ENCODE data around the gene CTAG1A. TPM values are rescaled to one million over a fixed set of nuclear protein-coding genes. Genes with fewer than 3 reads are reported as not detected.
"Not testable (repeated sequence)": the region's sequence is repeated elsewhere in the genome, so short reads cannot be mapped to it uniquely, and the experiment has no call there.

Gene CTAG1A
- not detected in 2 replicates for total RNA-seq

DNA sequence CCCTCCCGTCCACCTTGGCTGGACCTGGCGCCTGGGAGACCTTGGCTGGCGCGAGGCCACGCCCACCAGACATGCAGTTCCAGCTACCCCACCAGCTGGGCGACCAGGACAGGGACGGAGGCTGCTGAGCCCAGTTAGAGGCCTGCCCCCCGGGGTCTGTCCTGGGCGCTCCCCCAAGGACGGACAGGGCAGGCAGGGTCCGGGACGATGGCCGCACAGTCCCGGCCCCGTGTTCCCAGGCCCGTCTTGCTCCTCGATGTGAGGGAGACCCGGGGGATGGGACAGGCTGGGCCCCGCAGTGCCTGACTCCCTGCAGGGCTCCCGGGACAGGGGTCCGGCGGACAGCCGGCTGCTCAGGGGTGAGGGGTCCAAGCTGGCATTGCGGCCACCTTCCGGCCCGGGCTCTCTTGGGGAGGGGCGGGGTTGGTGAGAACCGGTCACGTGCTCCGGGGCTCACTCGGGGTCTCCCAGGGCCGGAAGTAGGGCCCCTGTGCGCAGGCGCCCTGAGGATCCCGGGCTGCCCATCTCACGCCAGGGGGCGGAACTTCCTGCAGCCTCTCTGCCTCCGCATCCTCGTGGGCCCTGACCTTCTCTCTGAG, at the start of gene CTAG1A:
CTAG1A (plus strand) TSS at position 549 of the 599 bp plus-strand sequence. CDS start 74 bp downstream, outside the sequence.
- DNase-seq (ENCODE audit: low read depth); H3K4me3 ChIP-seq (ENCODE audit: low read depth, low read length): not testable (repeated sequence)

DNA sequence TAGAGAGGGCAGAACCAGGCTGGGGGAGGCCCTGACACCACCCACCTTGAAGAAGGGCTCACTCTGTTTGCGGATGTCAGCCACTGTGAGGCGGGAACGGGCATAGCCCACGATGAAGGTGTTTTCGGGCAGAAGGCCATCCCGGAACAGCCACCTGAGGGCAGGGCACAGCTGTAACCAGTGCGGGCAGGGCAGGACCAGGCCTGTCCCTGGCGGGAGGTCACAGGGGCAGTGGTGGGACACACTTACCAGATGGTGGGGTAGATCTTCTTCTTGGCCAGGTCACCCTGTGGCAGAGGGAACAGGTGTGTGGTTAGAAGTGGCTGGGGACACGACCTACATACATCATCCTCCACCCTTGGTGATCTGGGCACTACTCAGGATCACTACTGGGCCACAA, 49.0 kb upstream of the CTAG1A start:
- TF ChIP-seq, protein P1, sequence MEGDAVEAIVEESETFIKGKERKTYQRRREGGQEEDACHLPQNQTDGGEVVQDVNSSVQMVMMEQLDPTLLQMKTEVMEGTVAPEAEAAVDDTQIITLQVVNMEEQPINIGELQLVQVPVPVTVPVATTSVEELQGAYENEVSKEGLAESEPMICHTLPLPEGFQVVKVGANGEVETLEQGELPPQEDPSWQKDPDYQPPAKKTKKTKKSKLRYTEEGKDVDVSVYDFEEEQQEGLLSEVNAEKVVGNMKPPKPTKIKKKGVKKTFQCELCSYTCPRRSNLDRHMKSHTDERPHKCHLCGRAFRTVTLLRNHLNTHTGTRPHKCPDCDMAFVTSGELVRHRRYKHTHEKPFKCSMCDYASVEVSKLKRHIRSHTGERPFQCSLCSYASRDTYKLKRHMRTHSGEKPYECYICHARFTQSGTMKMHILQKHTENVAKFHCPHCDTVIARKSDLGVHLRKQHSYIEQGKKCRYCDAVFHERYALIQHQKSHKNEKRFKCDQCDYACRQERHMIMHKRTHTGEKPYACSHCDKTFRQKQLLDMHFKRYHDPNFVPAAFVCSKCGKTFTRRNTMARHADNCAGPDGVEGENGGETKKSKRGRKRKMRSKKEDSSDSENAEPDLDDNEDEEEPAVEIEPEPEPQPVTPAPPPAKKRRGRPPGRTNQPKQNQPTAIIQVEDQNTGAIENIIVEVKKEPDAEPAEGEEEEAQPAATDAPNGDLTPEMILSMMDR (IDR thresholded peaks at IDR 0.05; ENCODE audit: insufficient read depth, low read depth, low read length), result no peak

DNA sequence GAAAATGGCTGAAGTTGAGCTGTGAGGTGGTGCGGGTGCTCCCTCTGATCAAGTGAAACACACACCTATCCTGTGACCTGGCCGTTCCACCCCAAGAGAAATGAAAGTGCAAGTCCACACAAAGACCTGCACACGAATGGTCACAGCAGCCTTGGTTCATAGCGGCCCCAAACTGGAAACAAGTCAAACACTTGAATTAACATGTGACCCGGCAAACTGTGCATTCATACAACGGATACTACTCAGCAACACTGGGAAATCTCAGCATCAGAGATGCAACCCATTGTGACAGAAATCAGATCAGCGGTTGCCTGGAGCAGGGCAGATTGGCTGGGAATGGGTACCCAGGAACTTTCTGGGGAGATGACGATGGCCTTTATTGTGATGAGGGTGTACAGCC, 45.9 kb upstream of the CTAG1A start:
- TF ChIP-seq, protein P1 (IDR thresholded peaks at IDR 0.05; ENCODE audit: insufficient read depth, low read depth, low read length), result no peak
- no peak overlapping the region for H3K4me3 ChIP-seq (ENCODE audit: low read depth, low read length)
- no peak for DNase-seq (ENCODE audit: low read depth)

More for the DNA sequence above, 49.0 kb upstream of the CTAG1A start:
- no peak overlapping the region for H3K4me3 ChIP-seq (ENCODE audit: low read depth, low read length)
- no peak for DNase-seq (ENCODE audit: low read depth)

DNA sequence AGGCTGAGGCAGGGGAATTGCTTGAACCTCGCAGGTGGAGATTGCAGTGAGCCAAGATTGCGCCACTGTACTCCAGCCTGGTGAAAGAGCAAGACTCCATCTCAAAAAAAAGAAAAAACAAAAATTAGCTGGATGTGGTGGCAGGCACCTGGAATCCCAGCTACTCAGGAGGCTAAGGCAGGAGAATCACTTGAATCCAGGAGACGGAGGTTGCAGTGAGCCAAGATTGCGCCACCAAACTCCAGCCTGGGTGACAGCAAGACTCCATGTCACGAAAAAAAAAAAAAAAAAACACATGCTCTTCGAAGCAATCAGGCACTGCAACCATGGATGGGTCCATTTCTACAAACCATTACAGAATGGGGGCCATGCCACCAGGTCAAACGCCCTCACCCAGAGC, 44.6 kb upstream of the CTAG1A start:
- DNase-seq (ENCODE audit: low read depth); H3K4me3 ChIP-seq (ENCODE audit: low read depth, low read length): not testable (repeated sequence)

DNA sequence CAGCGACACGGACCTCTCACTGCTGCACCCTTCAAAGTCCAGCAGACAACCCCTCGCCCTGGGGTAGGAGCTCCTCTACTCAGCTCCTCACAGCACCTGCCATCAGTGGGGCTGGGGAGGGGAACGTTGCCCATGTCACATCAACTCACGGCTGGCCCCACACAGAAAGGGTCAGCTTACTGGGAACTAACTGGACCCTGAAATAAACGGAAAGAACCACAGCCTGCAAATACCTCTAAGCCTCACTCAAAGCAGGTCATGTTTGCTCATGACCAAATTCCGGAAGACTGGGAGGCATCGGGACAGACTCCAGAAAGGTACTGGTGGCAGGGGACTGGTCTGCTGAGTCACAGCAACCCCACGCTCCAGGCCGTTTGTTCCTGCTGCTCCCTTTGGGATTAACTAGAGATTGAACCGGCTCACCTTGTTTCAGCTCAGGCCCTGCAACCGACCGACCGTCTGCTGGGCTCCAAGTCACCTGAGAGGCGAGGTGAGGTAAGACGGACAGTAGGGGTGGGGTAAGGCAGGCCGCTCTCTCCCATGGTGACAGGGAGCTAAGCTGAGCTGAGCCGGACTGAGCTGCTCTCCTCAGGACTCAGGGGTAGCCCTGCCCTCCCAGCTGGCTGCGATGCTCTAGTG, 43.9 kb upstream of the CTAG1A start:
- TF ChIP-seq, protein P1 (IDR thresholded peaks at IDR 0.05; ENCODE audit: insufficient read depth, low read depth, low read length), result no peak
- no peak overlapping the region for H3K4me3 ChIP-seq (ENCODE audit: low read depth, low read length)
- DNase-seq (ENCODE audit: low read depth), result peak; percentile 5

DNA sequence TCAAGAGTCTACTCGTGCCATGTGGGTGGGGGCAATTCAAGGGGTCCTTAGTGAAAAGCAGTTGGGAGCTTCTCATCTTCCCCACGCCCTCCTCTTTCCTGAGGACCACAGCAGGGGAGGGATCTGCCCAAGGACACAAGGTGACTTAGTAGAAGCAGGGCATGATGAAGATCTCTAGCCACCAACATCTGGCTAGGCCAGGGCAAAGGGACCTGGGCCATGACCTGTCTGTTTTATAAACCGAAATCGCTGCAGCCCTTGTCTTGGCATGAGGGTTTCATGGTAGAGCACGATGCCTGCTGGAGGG, 43.4 kb upstream of the CTAG1A start:
- TF ChIP-seq, protein P1 (IDR thresholded peaks at IDR 0.05; ENCODE audit: insufficient read depth, low read depth, low read length), result no peak

DNA sequence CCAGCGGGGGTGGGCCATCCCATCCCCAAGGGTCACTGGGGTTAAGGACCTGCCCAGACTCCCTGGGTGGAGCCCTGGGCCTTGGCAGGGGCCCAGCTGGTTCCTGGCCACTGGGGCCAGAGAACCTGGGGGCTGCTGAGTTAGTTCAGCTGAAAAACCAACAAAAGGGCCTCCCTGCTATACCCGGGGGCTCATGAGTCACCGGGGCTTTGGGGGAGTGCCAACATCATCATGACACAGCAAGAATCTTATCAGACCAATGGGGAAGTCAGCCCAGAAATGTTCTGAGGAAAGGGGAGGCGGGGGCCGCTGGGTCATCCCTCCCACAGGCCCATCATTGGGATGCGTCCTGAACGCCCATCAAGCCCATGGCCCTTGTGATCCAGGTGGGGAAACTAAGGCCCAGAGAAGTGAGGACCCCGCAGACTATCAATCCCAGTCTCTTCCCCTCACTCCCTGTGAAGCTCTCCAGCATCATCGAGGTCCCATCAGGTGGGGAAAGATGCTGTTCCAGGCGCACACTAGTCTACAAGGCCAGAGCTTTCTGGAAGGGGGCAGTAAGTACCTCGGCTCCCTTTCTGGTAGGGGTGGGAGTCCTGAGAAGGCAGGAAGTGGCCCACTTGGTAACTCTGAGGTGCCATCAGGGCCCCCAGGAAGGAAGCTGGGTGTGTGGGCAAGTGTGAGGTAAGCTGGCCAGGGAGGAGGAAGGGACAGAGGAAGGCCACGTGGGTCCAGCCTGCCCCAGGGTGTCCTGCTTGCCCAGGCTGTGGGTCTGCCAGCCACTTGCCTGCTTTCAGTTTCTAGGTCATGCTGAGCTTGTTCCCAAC, 42.8 kb upstream of the CTAG1A start:
- TF ChIP-seq, protein P1 (IDR thresholded peaks at IDR 0.05; ENCODE audit: insufficient read depth, low read depth, low read length), result no peak
- peak; percentile 94 for DNase-seq (ENCODE audit: low read depth)
- no peak overlapping the region for H3K4me3 ChIP-seq (ENCODE audit: low read depth, low read length)

More for the DNA sequence above, 43.4 kb upstream of the CTAG1A start:
- DNase-seq (ENCODE audit: low read depth), result no peak
- no peak overlapping the region for H3K4me3 ChIP-seq (ENCODE audit: low read depth, low read length)

Measured in fibroblast of villous mesenchyme (primary cell).